Colonic mucosa (tissue), 4 donors: ENCODE measurements around the gene APBA3. TPM values are rescaled to one million over a fixed set of nuclear protein-coding genes. Genes with fewer than 3 reads are reported as not detected.

Experiments
- DNase-seq: peaks from one replicate; pipeline ENCODE4 v3.0.0-alpha.2; 2020
- H3K27ac ChIP-seq: fragments of 200-600 bp; one replicate; pipeline ENCODE4 v1.8.0; 2021
- H3K27me3 ChIP-seq: fragments of 200-600 bp; one replicate; pipeline ENCODE4 v1.8.0; 2021
- H3K36me3 ChIP-seq: fragments of 200-600 bp; one replicate; pipeline ENCODE4 v1.8.0; 2021
- H3K4me1 ChIP-seq: fragments of 200-600 bp; one replicate; pipeline ENCODE4 v1.8.0; 2021; ENCODE audit warnings: mild to moderate bottlenecking
- H3K4me3 ChIP-seq: fragments of 200-600 bp; one replicate; pipeline ENCODE4 v1.8.0; 2021
- H3K9ac ChIP-seq, 2 donors: one replicate each; pipeline ENCODE4 v1.7.0; 2013; ENCODE audit warnings: control low read depth in 2 of 2, low read depth in 2 of 2, low read length in 2 of 2
- H3K9me3 ChIP-seq: fragments of 200-600 bp; one replicate; pipeline ENCODE4 v1.8.0; 2021
- intact Hi-C: fragments of 100-400 bp; cut with DNase I; formaldehyde crosslinking; loops from one replicate; pipeline ENCODE4 v1.14.1; 2022
- total RNA-seq, 2 donors: library from RNA; stranded (reverse); fragmentation: NEBNext Ultra II Directional in 1 of 2; extraction: Animal tissue kit (Norgen Biotek cat#: 25700) in 1 of 2; gene quantifications; one replicate each; pipeline ENCODE4 v1.2.1, GENCODE V29; 2021
- TF ChIP-seq, protein P1 (sequence below): fragments of 200-600 bp; IDR thresholded peaks from one replicate; pipeline ENCODE4 v1.8.0; 2022; ENCODE audit warnings: antibody characterized with exemption, mild to moderate bottlenecking
- donor health status: healthy.
- donor health status: DM: no; HTN: no; CAD: no.
- donor health status: DM: no; HTN: no; CAD: no.

The APBA3 gene
- total RNA-seq, 2 donors from 2014 or later, result 21.0 to 29.3 TPM

DNA sequence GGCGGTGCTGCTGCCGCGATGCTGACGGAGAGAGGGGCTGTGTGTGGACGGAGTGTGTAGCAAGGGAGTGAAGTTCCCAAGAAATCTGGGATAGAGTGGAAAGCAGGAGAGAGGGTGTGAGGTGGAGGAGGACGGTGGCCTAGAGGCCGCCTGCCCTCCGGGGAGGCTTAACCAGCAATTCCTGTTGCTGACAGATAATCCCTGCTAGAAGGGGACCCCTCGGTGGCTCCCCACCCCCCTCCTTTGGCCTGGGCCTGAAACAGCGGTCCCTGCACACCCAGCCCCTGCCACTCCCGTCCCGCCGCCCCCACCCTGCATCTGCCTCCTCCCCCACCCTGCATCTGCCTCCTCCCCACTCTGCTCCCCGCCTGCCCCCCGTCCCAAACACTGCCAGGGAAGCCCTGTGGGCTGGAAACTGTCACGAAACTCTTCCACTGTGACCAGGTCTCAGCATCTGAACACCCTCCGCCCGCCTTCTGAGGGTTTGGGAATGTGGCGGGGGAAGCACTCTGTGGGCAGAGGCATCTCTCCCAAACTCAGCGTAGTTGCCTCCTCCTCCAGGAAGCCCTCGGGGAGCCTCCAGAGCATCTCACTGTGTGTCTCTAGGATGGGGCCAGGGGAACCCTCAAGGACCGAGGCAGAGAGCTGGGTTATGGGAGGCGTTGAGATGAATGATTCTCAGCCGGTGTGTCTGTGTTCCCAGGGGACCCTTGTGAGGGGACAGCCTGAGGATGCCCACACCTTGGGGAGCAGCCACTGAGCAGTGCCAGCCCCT lies 41.8 kb upstream of the APBA3 start:
- no peak overlapping the region for H3K9ac ChIP-seq
- peaks cover 15% of the 10 kb centered on the region for H3K27me3 ChIP-seq
- intact Hi-C loops, result no loop called here
- no peaks in the 10 kb centered on the region for H3K4me1 ChIP-seq
- H3K36me3 ChIP-seq, result no peaks in the 10 kb centered on the region
- TF ChIP-seq, protein P1, sequence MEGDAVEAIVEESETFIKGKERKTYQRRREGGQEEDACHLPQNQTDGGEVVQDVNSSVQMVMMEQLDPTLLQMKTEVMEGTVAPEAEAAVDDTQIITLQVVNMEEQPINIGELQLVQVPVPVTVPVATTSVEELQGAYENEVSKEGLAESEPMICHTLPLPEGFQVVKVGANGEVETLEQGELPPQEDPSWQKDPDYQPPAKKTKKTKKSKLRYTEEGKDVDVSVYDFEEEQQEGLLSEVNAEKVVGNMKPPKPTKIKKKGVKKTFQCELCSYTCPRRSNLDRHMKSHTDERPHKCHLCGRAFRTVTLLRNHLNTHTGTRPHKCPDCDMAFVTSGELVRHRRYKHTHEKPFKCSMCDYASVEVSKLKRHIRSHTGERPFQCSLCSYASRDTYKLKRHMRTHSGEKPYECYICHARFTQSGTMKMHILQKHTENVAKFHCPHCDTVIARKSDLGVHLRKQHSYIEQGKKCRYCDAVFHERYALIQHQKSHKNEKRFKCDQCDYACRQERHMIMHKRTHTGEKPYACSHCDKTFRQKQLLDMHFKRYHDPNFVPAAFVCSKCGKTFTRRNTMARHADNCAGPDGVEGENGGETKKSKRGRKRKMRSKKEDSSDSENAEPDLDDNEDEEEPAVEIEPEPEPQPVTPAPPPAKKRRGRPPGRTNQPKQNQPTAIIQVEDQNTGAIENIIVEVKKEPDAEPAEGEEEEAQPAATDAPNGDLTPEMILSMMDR, result no peak
- no peak for DNase-seq
- no peaks in the 10 kb centered on the region for H3K9me3 ChIP-seq
- H3K4me3 ChIP-seq, result no peak overlapping the region
- H3K27ac ChIP-seq, result no peak overlapping the region

GRCh38 chr19:3801412-3802096 lies 40.1 kb upstream of the APBA3 start:
- Histone ChIP-seq H3K9ac (peak overlapping the region in 1 of 2 donors; percentile 12), H3K27ac (no peak overlapping the region), H3K9me3 (no peaks in the 10 kb centered on the region), H3K27me3 (peaks cover 15% of the 10 kb centered on the region), H3K36me3 (no peaks in the 10 kb centered on the region), H3K4me3 (no peak overlapping the region), H3K4me1 (no peaks in the 10 kb centered on the region)
- intact Hi-C loops, result no loop called here
- peak; percentile 26 for DNase-seq
- TF ChIP-seq, protein P1, result no peak

GRCh38 chr19:3800996-3801395 lies 39.5 kb upstream of the APBA3 start:
- Histone ChIP-seq H3K4me3 (no peak overlapping the region), H3K27me3 (peaks cover 15% of the 10 kb centered on the region), H3K36me3 (no peaks in the 10 kb centered on the region), H3K9ac (no peak overlapping the region), H3K4me1 (no peaks in the 10 kb centered on the region), H3K27ac (no peak overlapping the region), H3K9me3 (no peaks in the 10 kb centered on the region)
- TF ChIP-seq, protein P1, result no peak
- no peak for DNase-seq
- intact Hi-C loops, result no loop called here

DNA sequence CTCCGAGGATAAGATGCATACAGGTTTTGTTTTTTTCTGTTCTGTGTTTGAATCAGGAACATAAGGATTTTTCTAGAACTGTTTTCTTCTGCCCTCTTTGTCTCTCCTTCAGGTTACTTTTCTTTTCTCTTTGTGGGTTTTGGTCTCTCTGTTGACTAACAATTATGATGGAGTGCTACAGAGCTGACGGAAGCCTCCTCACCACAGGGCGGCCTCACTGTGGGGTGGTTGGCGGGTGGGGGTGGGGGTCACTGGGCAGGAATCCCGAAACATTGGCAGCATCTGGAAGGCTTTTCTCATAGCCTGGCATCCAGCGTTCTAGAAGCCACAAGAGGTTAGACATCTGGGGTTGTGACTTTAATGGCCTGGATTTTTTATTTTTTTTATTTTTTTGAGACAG lies 36.6 kb upstream of the APBA3 start:
- H3K4me3 ChIP-seq, result no peak overlapping the region
- intact Hi-C loops, result no loop called here
- H3K4me1 ChIP-seq, result no peaks in the 10 kb centered on the region
- no peak overlapping the region for H3K9ac ChIP-seq
- no peak for DNase-seq
- no peaks in the 10 kb centered on the region for H3K9me3 ChIP-seq
- H3K36me3 ChIP-seq, result no peaks in the 10 kb centered on the region
- no peak overlapping the region for H3K27ac ChIP-seq
- TF ChIP-seq, protein P1, result no peak
- H3K27me3 ChIP-seq, result peaks cover 15% of the 10 kb centered on the region

- Histone ChIP-seq H3K4me3 (no peak overlapping the region), H3K27me3 (peaks cover 8% of the 10 kb centered on the region), H3K9me3 (no peaks in the 10 kb centered on the region), H3K27ac (no peak overlapping the region), H3K4me1 (no peaks in the 10 kb centered on the region), H3K9ac (no peak overlapping the region), H3K36me3 (no peaks in the 10 kb centered on the region)
- no peak for DNase-seq
- TF ChIP-seq, protein P1, result no peak
- intact Hi-C loops, result no loop called here
Observed at GRCh38 chr19:3796358-3796757, 34.9 kb upstream of the APBA3 start.
